HG03457 (cell line): ENCODE data around the gene MYADM.

Experiments used
- ATAC-seq: cut with Tn5 transposase; IDR thresholded peaks from one replicate; pipeline ENCODE4 v1.9.1; 2021; ENCODE audit warnings: moderate number of reproducible peaks; ENCODE audit not compliant: unreplicated experiment

Gene MYADM

DNA sequence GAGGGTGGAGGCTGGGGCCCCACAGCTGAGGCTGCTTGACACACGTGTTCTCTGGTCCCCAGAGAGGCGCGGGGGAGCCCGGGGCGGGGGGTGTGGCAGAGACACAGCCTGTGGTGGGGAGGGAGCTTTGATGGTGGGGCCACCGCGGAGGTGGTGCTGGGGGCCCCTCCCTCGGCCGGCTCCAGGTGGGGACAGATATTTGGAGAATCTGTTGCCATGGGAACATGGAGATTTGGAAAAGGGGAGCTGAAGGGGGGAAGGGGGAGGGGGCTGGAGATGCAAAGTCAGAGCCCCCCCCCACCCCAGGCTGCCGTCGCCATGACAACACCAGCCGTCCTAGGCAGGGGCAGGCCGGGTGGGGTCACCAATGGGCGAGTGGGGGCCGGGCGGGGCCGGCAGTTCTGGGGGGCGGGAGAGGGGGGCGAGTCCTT lies 15.6 kb downstream of the MYADM start:
- no peak for ATAC-seq

DNA sequence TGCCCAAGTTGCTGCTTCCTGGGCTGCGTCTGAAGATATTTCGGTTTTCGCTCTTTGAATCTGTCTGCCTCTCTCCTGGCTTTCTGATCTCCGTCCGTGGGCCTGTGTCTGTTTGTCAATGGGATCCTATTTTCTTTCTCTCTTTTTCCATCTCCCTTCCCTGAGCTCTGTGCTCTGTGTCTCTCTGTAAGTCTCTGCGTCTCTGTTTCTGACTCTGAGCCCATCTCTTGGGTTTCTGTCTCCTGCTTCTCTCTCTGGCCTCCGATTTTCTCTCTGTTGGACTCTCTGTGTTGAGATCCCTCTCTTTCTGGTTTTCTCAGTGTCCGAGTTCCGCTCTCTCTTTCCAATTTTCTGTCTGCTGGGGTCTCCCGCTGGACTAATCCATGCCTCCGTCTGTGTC lies 16.1 kb downstream of the MYADM start:
- no peak for ATAC-seq

GRCh38 chr19:53884256-53884655 lies 16.6 kb downstream of the MYADM start:
- no peak for ATAC-seq

- ATAC-seq, result no peak
Measured at GRCh38 chr19:53885036-53885435, 17.4 kb downstream of the MYADM start.

GRCh38 chr19:53892301-53892980 lies 24.8 kb downstream of the MYADM start:
- ATAC-seq, result no peak

- no peak for ATAC-seq
Measured at GRCh38 chr19:53892981-53893325, 25.3 kb downstream of the MYADM start.

GRCh38 chr19:53894707-53895106 lies 27.0 kb downstream of the MYADM start:
- no peak for ATAC-seq

GRCh38 chr19:53896682-53897081 lies 29.0 kb downstream of the MYADM start:
- ATAC-seq, result no peak

DNA sequence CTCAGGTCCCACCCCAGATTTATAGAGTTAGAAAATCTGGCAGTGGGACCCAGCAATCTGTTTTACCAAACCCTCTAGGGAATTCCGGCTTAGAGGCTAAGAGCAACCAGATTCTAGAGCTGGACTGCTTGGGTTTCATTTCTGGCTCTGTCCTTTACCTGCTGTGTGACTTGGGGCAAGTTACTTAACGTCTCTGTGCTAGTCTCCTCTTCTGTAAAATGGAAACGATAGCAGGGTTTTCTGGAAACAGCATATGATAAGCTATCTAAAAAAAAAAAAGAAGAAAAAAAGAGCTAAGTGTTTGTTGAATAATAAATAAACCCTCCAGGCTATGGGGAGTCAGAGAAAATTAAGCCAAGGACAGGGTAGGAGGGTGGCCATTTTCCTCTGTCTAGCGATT lies 29.8 kb downstream of the MYADM start:
- no peak for ATAC-seq

DNA sequence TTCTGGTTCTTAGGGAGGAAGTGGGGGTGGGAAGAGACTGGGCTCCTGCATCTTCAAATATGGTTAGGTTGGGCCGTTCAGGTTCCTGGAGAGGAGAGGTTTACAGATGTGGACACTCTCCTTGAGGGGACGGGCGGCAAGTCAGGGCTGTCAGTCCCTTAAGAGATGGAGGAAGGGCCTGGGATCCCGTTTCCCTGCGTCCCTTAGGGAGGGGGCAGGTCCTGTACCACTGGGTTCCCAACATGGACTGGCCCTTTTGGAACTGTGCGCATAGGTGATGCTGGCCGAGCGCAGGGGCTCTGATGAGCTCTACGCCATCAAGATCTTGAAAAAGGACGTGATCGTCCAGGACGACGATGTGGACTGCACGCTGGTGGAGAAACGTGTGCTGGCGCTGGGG lies 30.5 kb downstream of the MYADM start:
- ATAC-seq, result no peak

- no peak for ATAC-seq
Measured at GRCh38 chr19:53898636-53899341, 31.1 kb downstream of the MYADM start.

DNA sequence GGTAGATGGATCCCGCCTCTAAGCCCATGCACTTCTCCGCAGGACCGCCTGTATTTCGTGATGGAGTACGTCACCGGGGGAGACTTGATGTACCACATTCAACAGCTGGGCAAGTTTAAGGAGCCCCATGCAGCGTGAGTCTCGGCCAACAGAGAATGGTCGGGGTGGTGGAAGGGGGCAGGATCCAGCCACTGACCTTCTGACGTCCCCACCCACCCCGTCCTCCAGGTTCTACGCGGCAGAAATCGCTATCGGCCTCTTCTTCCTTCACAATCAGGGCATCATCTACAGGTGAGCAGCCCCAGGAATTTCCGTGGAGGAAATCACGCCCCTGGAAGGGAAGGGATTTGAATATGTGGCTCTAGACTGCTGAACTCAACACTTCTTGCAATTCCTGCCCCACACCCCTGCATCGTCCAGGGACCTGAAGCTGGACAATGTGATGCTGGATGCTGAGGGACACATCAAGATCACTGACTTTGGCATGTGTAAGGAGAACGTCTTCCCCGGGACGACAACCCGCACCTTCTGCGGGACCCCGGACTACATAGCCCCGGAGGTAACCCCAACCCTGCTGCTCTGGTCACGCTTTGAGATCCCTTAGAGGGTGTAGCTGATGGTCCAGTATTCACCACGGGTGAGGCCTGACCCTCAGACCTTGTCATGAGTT lies 32.6 kb downstream of the MYADM start:
- ATAC-seq, result no peak

GRCh38 chr19:53903055-53903680 lies 35.5 kb downstream of the MYADM start:
- ATAC-seq, result no peak

DNA sequence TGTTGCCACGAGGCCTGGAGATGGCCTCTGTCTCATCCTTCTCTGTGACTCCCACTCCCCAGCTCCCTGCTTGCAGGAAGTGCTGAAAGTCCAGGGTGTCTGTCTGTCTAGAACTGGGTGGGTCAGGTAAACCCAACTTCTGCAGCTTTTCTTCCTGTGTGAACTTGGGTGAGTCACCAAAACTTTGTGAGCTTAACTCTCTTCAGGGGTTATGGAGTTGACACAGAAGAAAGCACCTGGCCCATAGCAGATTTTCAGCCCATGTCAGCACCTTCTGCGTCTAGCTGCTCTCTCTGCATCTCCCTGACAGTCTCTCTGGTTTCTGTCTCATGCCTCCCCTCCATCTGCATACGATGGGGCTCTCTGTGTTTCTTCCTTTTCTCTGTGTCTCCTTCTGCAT lies 37.2 kb downstream of the MYADM start:
- ATAC-seq, result no peak

GRCh38 chr19:53905787-53906186 lies 38.1 kb downstream of the MYADM start:
- ATAC-seq, result no peak

GRCh38 chr19:53906211-53907192 lies 38.8 kb downstream of the MYADM start:
- ATAC-seq, result no peak

- no peak for ATAC-seq
Measured at GRCh38 chr19:53907193-53907581, 39.5 kb downstream of the MYADM start.

- ATAC-seq, result no peak
Measured at GRCh38 chr19:53907690-53908089, 40.0 kb downstream of the MYADM start.

GRCh38 chr19:53908106-53908934 lies 40.6 kb downstream of the MYADM start:
- no peak for ATAC-seq

DNA sequence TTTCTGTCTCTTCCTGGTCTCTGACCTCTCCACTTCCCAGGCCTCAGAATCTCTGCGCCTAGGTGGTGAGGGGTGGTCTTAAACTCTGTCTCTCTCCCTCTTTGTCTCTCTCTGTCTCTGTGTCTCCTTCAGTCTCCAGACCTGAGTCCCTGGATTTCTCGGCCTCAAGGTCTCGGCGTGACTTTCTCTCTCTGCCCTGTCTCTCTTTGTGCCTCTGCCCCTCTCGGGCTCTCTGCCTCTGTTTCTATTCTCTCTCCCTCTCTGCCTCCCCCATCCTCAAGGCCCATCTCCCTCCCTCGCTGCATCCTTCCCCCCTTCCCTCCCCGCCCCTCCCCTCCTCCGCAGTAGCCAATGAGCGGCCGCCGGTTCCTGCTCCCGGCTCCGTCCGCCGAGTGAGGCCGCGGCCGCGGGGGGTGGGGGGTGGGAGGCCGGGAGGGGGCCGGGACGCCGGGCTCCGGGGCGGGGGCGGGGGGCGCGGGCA lies 41.3 kb downstream of the MYADM start, which contains the start of gene CACNG7:
Gene CACNG7, plus strand, starts transcription at position 344 of the 481 bp plus-strand sequence. CDS start 3,554 bp downstream, outside the sequence.
- ATAC-seq, result no peak
